GM19238 (cell line): Measurements from ENCODE around the gene SNX25.

Experiments
- DNase-seq: peaks from one replicate; pipeline ENCODE4 v3.0.0; 2011; ENCODE audit warnings: low spot score; ENCODE audit not compliant: insufficient read length

Gene SNX25

GRCh38 chr4:185404031-185404430 lies 194.6 kb downstream of the SNX25 start:
- no peak for DNase-seq

GRCh38 chr4:185405296-185405999 lies 196.1 kb downstream of the SNX25 start:
- DNase-seq, result no peak

GRCh38 chr4:185408432-185408831 lies 199.0 kb downstream of the SNX25 start:
- DNase-seq, result no peak

- no peak for DNase-seq
Measured at GRCh38 chr4:185411849-185412248, 202.5 kb downstream of the SNX25 start.

GRCh38 chr4:185412412-185412811 lies 203.0 kb downstream of the SNX25 start:
- DNase-seq, result no peak
